ENCODE measurements around the gene RAX. TPM values are rescaled to one million over a fixed set of nuclear protein-coding genes. Genes with fewer than 3 reads are reported as not detected.

Gene RAX
- polyA plus RNA-seq, 1 experiment, result not detected

GRCh38 chr18:59303006-59303405, 29.8 kb upstream of the RAX start:
- TF ChIP-seq CTCF (IDR thresholded peaks at IDR 0.05; ENCODE audit: insufficient read depth, low read depth, low read length), result no peak
- POLR2A ChIA-PET, result no interaction called here
- no peaks in the 10 kb centered on the region for H3K36me3 ChIP-seq (ENCODE audit: control insufficient read depth, insufficient read depth, low read length)
- no peak overlapping the region for H3K4me3 ChIP-seq (ENCODE audit: low read depth, low read length)
- no peak for DNase-seq (ENCODE audit: low read depth)
- H3K27me3 ChIP-seq (ENCODE audit: control insufficient read depth, insufficient read depth, low read length), result peaks cover 30% of the 10 kb centered on the region
- CTCF ChIA-PET, result interaction anchor here (1.1 to 5.3 kb wide), 4 partner anchors 18 to 100 kb away, joined by 3 to 34 read pairs (median 6); no protein-coding TSS in a partner anchor

DNA sequence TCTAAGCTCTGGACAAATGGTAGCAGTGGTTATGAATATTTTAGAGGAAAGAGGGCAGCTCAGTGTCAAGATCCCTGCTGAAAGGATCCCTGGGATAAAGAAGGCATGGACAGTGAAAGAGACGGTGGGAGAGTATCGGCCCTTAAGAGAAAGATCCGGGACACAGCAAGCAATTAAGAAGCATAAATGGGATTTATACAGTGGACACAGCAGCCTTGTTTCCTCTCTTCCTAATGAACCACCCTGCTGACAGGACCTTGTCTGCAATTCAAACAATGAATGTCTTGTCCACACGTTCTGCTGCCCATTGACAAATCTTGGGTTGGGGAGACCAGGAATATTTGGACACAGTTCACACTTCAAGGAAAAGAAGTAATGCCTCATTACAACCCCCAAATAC, 28.7 kb upstream of the RAX start:
- no peak for TF ChIP-seq CTCF (IDR thresholded peaks at IDR 0.05; ENCODE audit: insufficient read depth, low read depth, low read length)
- POLR2A ChIA-PET, result no interaction called here
- DNase-seq (ENCODE audit: low read depth), result no peak
- CTCF ChIA-PET, result interaction anchor here (1.1 to 5.3 kb wide), 3 partner anchors 17 to 101 kb away, joined by 3 to 34 read pairs (median 10); no protein-coding TSS in a partner anchor
- peaks cover 25% of the 10 kb centered on the region for H3K27me3 ChIP-seq (ENCODE audit: control insufficient read depth, insufficient read depth, low read length)
- H3K4me3 ChIP-seq (ENCODE audit: low read depth, low read length), result no peak overlapping the region
- H3K36me3 ChIP-seq (ENCODE audit: control insufficient read depth, insufficient read depth, low read length), result no peaks in the 10 kb centered on the region

GRCh38 chr18:59300676-59301285, 27.5 kb upstream of the RAX start:
- ChIA-PET CTCF (interaction anchor here (1.1 to 5.3 kb wide), 5 partner anchors 8 to 102 kb away, joined by 3 to 34 read pairs (median 3); no protein-coding TSS in a partner anchor), POLR2A (no interaction called here)
- Histone ChIP-seq H3K27me3 (ENCODE audit: control insufficient read depth, insufficient read depth, low read length) (peaks cover 22% of the 10 kb centered on the region), H3K4me3 (ENCODE audit: low read depth, low read length) (no peak overlapping the region), H3K36me3 (ENCODE audit: control insufficient read depth, insufficient read depth, low read length) (no peaks in the 10 kb centered on the region)
- no peak for DNase-seq (ENCODE audit: low read depth)
- no peak for TF ChIP-seq CTCF (IDR thresholded peaks at IDR 0.05; ENCODE audit: insufficient read depth, low read depth, low read length)

GRCh38 chr18:59298871-59299270, 25.6 kb upstream of the RAX start:
- ChIA-PET POLR2A (no interaction called here), CTCF (interaction anchor here (1.0 to 2.1 kb wide), 2 partner anchors 49 to 103 kb away, joined by 4 to 10 read pairs; no protein-coding TSS in a partner anchor)
- no peak for TF ChIP-seq CTCF (IDR thresholded peaks at IDR 0.05; ENCODE audit: insufficient read depth, low read depth, low read length)
- Histone ChIP-seq H3K27me3 (ENCODE audit: control insufficient read depth, insufficient read depth, low read length) (peaks cover 18% of the 10 kb centered on the region), H3K4me3 (ENCODE audit: low read depth, low read length) (no peak overlapping the region), H3K36me3 (ENCODE audit: control insufficient read depth, insufficient read depth, low read length) (no peaks in the 10 kb centered on the region)
- DNase-seq (ENCODE audit: low read depth), result no peak

DNA sequence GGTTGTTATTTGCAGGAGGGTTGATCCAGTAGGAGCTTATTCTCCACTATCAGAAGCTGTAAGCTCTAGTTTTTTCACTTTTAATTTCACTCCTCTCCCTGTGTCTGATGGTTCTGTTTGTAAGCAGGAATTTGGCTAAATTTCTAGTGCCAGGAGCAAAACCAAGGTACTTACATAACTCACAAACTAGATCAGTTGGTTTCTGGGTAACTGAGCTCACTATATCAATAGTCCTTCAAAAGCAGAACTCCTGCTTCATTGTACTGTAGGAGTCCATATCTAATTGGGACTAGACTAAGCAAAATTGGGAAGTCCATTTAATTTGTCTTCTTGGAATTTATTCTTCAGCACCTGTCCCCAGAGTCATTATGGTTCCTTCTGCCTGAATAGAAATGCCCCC, 20.1 kb upstream of the RAX start:
- POLR2A ChIA-PET, result no interaction called here
- CTCF ChIA-PET, result interaction anchor here (0.7 to 1.0 kb wide), 2 partner anchors 15 to 16 kb away, joined by 5 to 8 read pairs; no protein-coding TSS in a partner anchor
- H3K36me3 ChIP-seq (ENCODE audit: control insufficient read depth, insufficient read depth, low read length), result no peaks in the 10 kb centered on the region
- no peak for DNase-seq (ENCODE audit: low read depth)
- TF ChIP-seq CTCF (IDR thresholded peaks at IDR 0.05; ENCODE audit: insufficient read depth, low read depth, low read length), result no peak
- H3K4me3 ChIP-seq (ENCODE audit: low read depth, low read length), result no peak overlapping the region
- H3K27me3 ChIP-seq (ENCODE audit: control insufficient read depth, insufficient read depth, low read length), result peaks cover 6% of the 10 kb centered on the region
